Fibroblast of gingiva (primary cell): ENCODE measurements around the gene ZFP3.
"Not testable (repeated sequence)": the region's sequence is repeated elsewhere in the genome, so short reads cannot be mapped to it uniquely, and the experiment has no call there.

ENCODE experiments used
- DNase-seq: peaks from one replicate; pipeline ENCODE4 v3.0.0-alpha.2; 2011; ENCODE audit warnings: low read depth

The ZFP3 gene

DNA sequence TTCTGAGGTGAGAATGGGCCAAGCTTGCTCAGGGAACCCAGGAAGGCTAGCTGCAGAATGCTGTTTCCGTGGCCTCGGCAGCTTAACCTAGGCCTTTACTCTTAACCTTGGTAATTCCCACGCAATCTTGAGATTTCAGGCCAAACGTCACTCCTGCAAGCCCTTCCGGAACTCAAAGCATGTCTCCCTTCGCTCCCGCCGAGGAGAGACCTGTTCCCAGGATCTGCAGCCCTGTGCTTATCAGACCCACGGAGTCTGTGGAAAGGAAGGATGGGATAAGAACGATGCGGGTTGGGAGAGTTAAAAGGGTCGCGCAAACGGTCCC, 524 bp upstream of the ZFP3 start:
- DNase-seq, result no peak

DNA sequence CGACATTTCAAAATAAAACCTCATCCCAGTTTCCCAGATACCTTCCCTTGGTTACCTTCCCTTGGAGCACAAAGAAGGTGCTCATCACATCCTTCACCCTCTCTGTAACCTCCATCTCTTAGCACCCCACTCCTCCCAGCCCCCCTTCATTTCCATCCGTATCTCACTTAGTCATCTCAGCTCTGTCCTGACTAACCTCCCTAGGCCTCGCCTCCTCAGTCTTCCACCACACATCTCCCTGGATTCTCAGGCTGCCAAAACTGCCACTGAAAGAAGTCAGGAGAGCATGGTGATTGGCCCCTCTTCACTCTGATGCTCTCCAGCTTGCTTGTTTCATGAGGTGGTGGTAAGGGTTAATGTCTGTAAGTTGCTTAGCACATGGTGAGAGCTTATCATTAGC, 2.3 kb downstream of the ZFP3 start:
- no peak for DNase-seq

DNA sequence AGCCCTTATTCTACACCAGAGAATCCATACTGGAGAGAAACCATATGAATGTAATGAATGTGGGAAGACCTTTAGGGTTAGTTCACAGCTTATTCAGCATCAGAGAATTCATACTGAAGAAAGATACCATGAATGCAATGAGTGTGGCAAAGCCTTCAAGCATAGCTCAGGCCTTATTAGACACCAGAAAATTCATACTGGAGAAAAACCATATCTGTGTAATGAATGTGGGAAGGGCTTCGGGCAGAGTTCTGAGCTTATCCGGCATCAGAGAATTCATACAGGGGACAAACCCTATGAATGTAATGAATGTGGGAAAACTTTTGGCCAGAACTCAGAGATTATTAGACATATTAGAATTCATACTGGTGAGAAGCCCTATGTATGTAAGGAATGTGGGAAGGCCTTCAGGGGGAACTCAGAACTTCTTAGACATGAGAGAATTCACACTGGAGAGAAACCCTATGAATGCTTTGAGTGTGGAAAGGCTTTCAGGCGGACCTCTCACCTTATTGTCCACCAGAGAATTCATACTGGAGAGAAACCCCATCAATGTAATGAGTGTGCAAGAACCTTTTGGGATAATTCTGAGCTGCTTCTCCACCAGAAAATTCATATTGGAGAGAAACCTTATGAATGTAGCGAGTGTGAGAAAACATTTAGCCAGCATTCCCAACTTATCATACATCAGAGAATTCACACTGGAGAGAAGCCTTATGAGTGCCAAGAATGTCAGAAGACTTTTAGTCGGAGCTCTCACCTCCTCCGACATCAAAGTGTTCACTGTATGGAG, 14.1 kb downstream of the ZFP3 start:
- DNase-seq, result no peak

DNA sequence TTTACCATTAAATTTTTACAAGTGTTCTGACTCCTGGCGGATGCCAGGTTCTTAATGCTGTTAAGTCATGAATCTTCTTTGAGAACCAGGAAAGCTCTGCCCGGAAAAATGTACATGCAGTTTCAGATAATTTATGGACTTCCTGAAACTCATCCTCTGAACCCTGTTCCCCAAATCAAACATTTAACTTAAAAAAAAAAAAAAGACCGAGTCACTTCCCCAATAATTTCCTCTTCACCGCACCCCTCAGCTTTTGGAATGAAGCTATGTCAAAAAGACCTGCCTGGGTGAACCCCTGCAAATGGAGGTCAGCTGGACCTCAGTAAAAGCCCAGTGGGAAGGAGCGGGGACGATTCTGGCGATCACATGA, 18.4 kb downstream of the ZFP3 start:
- no peak for DNase-seq

- DNase-seq, result no peak
Observed at GRCh38 chr17:5097101-5097834, 19.0 kb downstream of the ZFP3 start.

DNA sequence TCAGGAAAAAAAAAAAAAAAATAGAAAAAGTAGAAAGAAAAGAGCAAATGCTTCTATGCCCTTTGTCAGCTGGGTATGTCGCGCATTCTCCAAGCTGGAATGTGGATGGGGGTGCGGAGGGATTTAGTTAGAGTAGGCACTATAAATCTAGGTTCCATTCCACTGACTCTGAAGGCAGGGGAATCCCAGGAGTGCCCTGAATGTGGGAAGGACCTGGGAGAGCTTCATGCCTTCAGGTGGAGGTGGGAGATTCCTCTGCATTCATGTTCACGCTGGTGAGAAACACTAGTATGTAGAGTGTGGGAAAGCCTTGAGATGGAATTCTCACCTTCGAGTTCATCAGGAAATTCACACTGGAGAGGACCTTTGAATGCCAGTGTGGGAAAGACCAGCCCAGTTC, 21.0 kb downstream of the ZFP3 start:
- no peak for DNase-seq

DNA sequence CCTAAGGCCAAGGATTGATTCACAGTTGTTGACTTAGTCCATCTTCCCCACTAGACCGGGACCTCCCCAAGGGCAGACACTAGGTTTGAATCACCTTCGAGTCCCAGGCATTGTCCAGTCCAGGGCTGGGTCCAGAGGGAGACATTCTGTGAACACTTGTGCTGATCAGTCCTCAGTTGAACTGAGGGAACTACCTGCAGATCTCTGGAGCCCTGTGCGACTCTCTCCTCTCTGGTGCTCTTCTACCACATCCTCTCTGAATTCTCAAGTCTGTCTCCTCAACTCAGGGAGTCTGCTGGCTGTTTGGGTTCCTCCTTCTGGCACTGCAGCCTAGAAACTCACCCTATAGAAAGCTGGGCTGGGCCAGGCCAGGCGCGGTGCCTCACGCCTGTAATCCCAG, 22.6 kb downstream of the ZFP3 start:
- no peak for DNase-seq

DNA sequence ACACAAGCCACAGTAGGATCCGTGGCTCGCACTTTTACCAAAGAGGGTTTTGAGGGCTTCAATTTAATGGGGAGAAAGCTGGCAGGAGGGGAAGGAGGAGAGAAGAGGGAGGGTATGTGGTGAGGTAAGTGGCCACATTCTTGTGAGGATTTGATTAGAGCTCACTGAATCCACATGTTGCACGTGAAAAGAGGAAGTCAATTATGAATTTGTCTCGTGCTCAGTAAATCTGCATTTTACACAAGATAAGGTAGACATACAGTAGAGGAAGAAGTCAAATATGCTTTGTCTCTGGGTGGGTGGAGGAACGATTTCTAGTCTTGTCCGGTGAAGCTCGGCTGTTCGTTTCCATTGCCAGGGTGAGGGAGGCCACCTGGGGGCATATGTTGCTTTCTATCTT, 32.5 kb downstream of the ZFP3 start:
- DNase-seq, result no peak

DNA sequence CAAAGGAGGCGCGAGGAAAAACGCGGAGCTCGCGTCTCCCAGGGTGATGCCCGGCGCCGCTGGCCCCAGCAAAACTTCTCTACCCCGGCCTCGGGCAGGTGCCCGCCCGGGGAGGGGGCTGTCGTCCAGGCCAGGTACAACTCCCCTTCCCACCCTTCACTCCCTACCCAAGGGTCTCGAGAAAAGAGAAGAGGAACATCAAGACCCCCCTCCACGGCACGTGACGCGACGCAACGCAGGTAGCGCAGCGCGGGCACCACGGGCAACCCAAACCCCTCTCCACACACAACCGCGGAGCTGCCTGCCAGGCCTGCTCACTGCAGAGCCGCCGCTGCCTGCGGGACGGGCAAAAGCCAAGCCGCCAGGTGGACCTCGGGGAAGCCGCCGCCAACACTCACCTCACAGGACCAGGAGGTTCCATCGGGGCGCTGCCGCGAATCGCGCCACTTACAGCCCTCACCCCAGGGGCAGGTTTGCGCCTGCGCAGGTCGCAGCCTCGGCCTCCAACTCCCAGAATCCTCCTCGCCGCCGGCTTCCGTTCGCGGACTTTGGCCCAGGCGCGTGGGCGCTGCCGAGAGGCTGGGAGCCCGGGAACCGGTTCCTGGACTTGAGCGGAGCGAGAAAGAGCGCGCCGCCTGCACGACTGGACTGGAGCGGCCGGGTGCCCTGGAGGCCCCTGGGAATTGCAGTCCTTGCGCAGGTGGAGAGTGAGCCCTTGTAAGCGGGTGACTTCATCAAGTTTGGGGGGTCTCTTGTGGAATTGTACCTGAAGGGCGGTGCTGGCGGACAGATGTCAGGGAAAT, 33.3 kb downstream of the ZFP3 start, which contains the start of gene ZNF232:
Gene ZNF232, minus strand, starts transcription at position 477 of the 803 bp plus-strand sequence. Its CDS starts 56 bp downstream, at position 421.
- peak; percentile 88 for DNase-seq

GRCh38 chr17:5115673-5116651, 37.7 kb downstream of the ZFP3 start, which contains the start of gene USP6:
Gene USP6, plus strand, starts transcription at chr17:5116032. Its CDS starts 14,336 bp downstream, at chr17:5130368.
- no peak for DNase-seq

DNA sequence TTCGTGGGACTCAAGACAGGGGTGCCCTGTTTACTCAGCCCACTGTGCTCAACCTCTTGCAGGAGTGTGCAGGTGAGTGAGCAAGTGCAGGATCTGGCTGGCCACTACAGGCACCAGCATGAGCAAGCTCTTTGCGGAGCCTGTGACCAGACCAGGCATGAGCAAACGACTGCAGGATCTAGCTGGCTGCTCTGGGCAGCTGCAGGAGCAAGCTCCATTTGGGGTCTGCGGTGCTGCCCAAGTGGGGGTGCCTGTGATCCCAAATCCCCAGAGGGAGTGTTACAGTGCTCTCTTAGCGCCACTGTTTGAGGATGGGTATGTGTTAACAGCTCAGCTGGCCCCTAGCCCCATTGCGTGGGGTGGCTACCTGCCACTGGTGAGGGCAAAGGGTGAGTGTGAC, 40.0 kb downstream of the ZFP3 start:
- no peak for DNase-seq

DNA sequence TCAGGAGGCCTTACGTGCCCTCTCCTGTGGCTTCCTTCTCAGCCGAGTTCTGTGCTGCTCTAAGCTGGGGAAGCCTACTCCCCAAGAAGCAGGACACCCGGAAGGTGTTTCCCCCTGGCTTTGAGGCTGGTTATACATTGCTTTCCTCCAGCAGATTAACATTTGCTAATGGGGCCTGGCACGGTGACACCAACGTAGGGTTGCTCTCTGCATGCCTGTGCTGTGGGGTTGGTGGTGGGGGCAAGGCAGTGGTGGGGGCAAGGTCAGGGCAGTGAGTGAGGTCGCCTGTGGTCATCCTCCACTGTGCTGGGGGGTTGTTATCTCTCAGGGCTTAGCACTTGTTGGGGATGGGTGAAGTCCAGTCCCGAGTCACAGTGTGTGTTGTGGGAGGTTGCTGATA, 41.8 kb downstream of the ZFP3 start:
- DNase-seq, result no peak

DNA sequence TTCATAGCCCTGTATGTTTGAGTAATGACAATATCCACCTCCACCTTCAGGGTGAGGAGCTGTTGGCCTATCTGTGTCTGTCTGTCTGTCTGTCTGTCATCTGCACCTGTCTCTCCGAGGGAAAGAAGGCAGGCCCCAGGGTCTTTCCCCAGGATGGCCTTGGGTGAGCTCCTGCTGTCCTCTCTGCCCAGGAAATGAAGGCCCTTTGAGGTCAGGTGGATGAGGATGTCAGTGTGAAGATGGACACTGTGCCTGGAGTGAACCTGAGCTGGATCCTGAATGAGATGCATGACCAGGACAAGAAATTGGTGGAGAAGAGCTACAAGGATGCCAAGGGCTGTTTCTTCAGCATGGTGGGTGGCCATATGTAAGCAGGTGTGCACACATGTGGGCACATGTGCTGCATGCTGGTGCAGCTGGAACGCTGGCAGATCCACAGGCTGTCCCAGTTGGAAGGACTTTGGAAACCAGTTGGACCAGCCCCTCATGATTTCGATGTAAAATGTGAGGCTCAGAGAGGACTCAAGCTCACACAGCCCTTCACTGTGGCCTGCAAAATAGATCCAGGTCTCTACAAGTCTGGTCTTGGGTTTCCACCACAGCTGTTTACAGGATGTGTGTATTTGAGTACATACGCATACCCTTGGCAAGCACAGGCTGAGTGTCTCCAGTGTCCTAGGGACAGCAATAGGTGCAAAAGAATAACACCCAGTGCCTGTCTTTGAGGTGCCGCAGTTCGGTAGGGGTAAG, 42.3 kb downstream of the ZFP3 start:
- not testable (repeated sequence) for DNase-seq

DNA sequence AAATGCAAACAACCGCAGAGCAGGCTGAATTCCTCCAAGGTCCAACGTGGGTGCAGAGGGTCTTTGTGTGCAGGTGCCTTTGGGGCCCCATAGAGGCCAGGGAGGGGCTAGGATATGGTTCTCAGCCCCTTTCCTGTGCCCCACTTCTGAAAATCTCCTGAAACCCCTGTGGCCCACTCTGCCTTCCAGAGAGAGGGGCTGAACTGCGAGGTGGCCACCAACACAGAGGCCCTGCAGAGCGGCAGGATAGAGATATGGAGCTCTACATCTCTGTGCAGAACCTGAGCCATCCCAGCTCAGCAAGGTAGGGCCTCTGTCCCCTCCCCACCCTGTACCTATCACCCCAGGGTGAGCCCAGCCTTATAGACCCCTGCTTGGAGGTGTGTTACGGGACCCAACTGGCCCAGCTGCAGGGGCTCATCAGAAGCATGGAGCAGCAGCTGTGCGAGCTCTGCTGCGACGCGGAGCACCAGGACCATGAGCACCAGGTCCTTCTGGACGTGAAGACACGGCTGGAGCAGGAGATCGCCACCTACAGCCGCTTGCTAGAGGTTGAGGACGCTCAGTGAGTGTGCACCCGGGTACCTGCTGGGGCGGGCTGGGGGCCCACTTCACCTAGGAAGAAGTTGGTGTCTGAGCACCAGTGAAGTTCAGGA, 43.0 kb downstream of the ZFP3 start:
- DNase-seq, result no peak

- DNase-seq, result not testable (repeated sequence)
Observed at GRCh38 chr17:5122056-5122455, 43.8 kb downstream of the ZFP3 start.

- no peak for DNase-seq
Observed at GRCh38 chr17:5122586-5123342, 44.5 kb downstream of the ZFP3 start.

- no peak for DNase-seq
Observed at GRCh38 chr17:5123343-5124124, 45.3 kb downstream of the ZFP3 start.

GRCh38 chr17:5124125-5124760, 46.0 kb downstream of the ZFP3 start:
- not testable (repeated sequence) for DNase-seq
